ENCODE results near the gene COTL1. TPM values are rescaled to one million over a fixed set of nuclear protein-coding genes. Genes with fewer than 3 reads are reported as not detected.
"Not testable (repeated sequence)": the region's sequence is repeated elsewhere in the genome, so short reads cannot be mapped to it uniquely, and the experiment has no call there.

COTL1 gene
- total RNA-seq, 2 donors from 2014 or later: 37.3 to 43.9 TPM

DNA sequence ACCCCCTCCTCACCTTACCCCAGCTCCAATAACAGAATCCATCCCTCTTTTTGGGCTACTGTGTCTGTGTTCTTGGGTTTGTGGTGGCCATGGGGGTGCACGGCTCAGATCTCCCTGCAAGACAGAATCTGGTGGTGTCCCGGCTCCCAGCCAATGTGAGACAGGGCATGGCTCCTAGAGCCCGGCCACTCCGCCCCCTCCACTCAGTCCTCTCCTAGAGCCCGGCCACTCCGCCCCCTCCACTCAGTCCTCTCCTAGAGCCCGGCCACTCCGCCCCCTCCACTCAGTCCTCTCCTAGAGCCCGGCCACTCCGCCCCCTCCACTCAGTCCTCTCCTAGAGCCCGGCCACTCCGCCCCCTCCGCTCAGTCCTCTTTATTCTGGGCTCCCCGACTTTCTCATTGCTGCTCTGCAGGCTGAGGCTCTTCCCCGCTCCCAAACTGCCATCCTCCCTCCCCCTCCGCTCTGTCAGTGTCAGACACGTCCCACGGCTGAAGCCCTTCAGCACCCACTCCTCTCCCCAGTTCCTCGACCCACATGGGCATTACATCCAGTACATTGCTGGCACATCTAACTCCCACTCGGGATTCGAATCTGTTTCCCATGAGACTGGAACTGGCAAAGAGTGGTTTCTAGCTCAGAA is 92.8 kb downstream of the COTL1 start:
- intact Hi-C loops (cut with DNase I); DNase-seq; ATAC-seq: not testable (repeated sequence)

DNA sequence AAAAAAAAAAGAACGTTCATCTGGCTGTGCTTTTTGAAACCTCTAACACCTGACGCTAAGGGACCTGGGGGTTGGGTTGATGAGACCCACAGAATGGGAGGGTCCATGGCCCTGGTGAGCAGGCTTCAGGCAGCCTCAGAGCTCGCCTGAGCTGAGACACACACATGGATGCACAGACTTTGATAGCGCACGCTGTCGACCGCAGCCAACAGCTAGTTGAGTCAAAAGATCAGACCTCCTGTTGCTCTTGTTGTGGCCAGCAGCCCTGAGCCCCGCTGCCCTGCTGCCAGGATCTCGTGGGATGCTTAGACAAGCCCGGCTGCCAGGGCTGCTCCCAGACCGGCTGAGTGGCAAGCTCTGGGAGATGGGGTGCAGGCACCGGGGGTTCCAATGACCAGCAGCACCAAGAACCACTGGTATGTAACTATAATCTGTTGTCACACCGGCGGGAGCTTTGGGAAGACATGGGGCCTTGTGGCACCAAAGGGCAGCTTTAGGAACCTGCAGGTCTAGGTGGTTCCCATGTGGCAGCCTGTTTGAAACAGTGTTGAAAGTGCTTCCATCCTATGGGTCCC is 93.4 kb downstream of the COTL1 start:
- DNase-seq (no peak), ATAC-seq (no peak)
- intact Hi-C loops (cut with DNase I): no loop called here

DNA sequence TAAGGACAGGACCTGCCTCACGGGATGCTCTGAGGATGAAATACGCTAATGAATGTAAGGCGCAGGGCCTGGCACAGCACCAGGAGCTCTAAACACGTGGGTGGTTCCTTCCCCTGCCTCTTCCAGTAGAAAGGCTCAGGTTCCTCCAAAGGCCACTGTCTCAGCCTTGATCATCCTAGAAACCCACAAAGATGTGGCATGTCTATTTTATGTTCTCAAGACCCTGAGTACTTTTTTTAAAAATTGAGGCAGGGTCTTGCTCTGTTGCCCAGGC is 96.4 kb downstream of the COTL1 start:
- intact Hi-C loops (cut with DNase I): no loop called here
- no peak for DNase-seq
- ATAC-seq: no peak

DNA sequence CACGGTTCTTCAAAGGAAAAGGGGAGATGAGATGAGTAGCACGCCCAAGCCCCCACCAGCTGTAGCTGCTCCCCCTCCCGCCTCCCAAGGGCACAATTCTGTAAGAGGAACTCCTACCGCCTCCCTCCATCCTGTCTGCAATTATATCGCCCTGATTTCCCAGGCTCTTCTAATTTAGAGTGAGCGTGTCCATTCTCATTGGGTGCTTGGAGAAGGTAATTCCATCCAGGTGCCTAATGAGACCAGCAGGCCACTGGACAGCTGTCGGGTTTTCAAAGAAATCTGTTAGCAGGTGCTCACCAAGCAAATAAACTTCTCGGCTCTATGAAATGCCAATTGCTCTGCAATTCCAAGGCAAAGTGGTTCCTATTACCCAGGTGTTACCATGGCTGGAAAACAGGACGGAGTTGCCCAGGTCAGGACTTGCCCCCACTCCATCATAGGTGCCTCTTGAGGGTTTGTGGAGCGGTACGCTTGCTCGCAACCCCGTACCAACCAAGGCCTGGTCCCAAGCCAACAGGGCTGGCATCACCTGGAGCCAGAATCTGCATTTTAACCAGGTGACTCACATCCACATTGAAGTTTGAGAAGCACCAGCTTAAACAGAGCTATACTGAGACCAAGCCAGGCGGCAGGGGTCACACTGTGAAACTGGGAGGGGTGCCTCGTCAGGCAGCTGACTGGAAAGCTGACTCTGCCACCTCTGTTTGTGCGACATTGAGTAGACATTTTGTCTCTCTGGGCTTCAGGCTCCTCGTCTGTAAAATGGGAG is 97.0 kb downstream of the COTL1 start:
- no peak for ATAC-seq
- intact Hi-C loops (cut with DNase I): no loop called here
- no peak for DNase-seq

DNA sequence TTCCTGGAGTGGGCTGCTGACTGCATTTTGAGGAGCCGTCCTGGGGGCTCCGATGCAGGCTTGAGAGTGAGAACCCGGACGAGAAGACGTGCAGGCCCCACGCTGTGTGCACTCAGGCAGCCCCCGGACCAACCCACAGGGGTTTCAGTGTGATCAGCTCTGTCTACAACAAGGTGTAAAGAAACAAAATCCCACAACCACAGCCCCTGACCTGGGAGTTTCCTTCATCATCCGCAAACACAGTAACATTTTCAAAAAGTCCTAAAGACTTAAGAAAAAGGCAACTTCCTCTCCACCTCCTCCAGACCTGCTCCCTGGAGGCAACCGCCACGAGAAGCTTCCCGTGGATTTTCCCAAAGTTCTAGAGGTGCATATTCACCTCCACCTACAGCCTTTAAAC is 98.0 kb downstream of the COTL1 start:
- intact Hi-C loops (cut with DNase I): loop anchor here in 1 of 2 donors (10.0 kb wide), 1 partner anchor 205 kb away; no protein-coding TSS in a partner anchor
- ATAC-seq: no peak

DNA sequence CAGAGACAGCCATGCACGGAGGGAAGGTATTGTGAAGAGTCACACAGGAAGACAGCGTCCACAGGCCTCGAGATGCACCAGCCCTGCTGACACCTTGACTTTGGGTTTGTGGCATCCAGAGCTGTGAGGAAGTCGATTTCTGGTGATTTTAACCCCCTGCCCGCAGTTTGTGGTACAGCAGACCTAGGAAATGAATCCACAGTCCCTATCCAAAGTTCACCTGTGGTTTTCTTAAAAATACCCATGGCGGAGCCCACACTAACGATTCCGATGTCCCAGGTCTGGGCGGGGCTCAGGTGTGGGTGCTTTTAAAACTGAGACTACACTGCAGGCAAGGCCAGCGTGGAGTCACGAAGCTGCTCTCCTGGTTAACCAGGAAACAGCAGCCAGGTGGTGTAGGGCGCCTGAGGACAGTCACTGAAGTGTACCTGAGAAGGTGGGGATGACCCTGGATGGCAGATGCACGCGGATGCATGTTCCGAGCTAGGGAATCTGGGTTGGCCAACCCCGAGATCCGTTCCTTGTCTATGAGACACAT is 99.0 kb downstream of the COTL1 start:
- intact Hi-C loops (cut with DNase I): loop anchor here in 1 of 2 donors (10.0 kb wide), 1 partner anchor 206 kb away; no protein-coding TSS in a partner anchor
- ATAC-seq: no peak
- no peak for DNase-seq

More for the DNA sequence above, 98.0 kb downstream of the COTL1 start:
- no peak for DNase-seq

DNA sequence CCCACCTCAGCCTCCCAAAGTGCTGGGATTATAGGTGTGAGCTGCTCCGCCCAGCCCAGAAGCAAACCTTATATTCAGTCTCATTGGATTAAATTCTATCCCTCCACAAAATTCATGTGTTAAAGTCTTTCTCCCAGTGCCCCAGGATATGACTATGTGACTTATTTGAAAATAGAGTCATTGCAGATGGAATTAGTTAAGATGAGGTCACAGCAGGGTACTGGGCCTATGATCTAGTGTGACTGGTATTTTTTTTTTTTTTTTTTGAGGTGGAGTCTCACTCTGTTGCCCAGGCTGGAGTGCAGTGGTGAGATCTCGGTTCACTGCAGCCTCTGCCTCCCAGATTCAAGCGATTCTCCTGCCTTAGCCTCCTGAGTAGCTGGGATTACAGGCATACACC is 99.7 kb downstream of the COTL1 start:
- DNase-seq, ATAC-seq: not testable (repeated sequence)
- intact Hi-C loops (cut with DNase I): loop anchor here in 1 of 2 donors (10.0 kb wide), 1 partner anchor 207 kb away; no protein-coding TSS in a partner anchor

DNA sequence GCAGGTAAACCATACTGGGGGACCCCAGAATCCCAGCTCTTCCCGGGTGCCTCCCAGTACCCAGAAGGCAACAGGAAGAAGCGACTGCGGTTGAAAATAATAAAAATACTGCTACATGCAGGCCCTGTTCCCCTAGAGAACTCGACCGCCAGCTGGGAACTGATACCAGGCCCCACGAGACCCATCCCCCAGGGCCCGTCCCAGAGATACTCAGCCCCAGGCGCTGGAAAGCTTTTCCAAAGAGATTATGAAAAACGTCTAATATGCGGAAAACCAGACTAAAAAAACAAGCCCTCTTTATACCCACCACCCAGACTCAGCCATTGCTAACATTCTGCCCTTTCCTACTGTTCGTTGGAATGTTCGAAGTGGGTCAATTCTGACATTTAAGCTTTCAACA is 100.5 kb downstream of the COTL1 start:
- ATAC-seq: no peak
- DNase-seq: no peak
- intact Hi-C loops (cut with DNase I): loop anchor here in 1 of 2 donors (10.0 kb wide), 1 partner anchor 207 kb away; no protein-coding TSS in a partner anchor

Other genes with a start within 250 kb of the COTL1 start
- gene ATP2C2, start 249.5 kb downstream of the COTL1 start, total RNA-seq: not detected
- 1 to 10 TPM; 5.2 to 6.7 TPM for gene MEAK7, start 113.4 kb downstream of the COTL1 start, total RNA-seq
- gene KLHL36, start 30.4 kb upstream of the COTL1 start, total RNA-seq: 10 to 100 TPM; 35.8 to 47.0 TPM
- gene USP10, start 81.9 kb upstream of the COTL1 start, total RNA-seq: 10 to 100 TPM; 66.7 to 70.7 TPM
- 10 to 100 TPM; 36.1 to 58.3 TPM for gene CRISPLD2, start 201.9 kb upstream of the COTL1 start, total RNA-seq